Astrocyte (in vitro differentiated cells and primary cell): ENCODE results near the gene KCNK13. TPM values are rescaled to one million over a fixed set of nuclear protein-coding genes. Genes with fewer than 3 reads are reported as not detected.

ENCODE experiments used
- DNase-seq: peaks from one replicate; pipeline ENCODE4 v3.0.0-alpha.2; 2010; ENCODE audit warnings: low read depth
- FAIRE-seq: peaks from 2 replicates; lab custom pipeline; 2011; peaks lifted over from hg19 to GRCh38; lab: Jason Lieb, UNC
- H2AFZ ChIP-seq: 2 replicates; pipeline ENCODE4 v1.6.0; 2012; ENCODE audit warnings: low read depth, low read length, inconsistent platforms
- H3K27ac ChIP-seq: 2 replicates; pipeline ENCODE4 v1.5.1; 2011; ENCODE audit warnings: low read depth, low read length, inconsistent platforms
- H3K27me3 ChIP-seq: 2 replicates; pipeline ENCODE4 v1.6.0; 2011; ENCODE audit warnings: low read length, inconsistent platforms; ENCODE audit not compliant: insufficient read depth
- H3K36me3 ChIP-seq: 2 replicates; pipeline ENCODE4 v1.5.1; 2011; ENCODE audit warnings: low read length, inconsistent platforms; ENCODE audit not compliant: insufficient read depth
- H3K4me1 ChIP-seq: 2 replicates; pipeline ENCODE4 v1.5.1; 2011; ENCODE audit warnings: low read length, inconsistent platforms; ENCODE audit not compliant: insufficient read depth
- H3K4me2 ChIP-seq: 2 replicates; pipeline ENCODE4 v1.6.0; 2012; ENCODE audit warnings: low read length, inconsistent platforms
- H3K4me3 ChIP-seq: 2 replicates; pipeline ENCODE4 v1.5.1; 2011; ENCODE audit warnings: low read depth, mild to moderate bottlenecking, low read length, inconsistent platforms; ENCODE audit not compliant: insufficient read depth
- H3K79me2 ChIP-seq: 2 replicates; pipeline ENCODE4 v1.6.0; 2012; ENCODE audit warnings: mild to moderate bottlenecking, low read length, inconsistent platforms; ENCODE audit not compliant: insufficient read depth
- H3K9ac ChIP-seq: 2 replicates; pipeline ENCODE4 v1.6.0; 2012; ENCODE audit warnings: mild to moderate bottlenecking, low read length, inconsistent platforms
- H3K9me3 ChIP-seq: 2 replicates; pipeline ENCODE4 v1.5.1; 2012; ENCODE audit warnings: low read depth, mild to moderate bottlenecking, low read length, inconsistent platforms; ENCODE audit not compliant: insufficient read depth
- H4K20me1 ChIP-seq: 2 replicates; pipeline ENCODE4 v1.6.0; 2012; ENCODE audit warnings: low read length, inconsistent platforms; ENCODE audit not compliant: insufficient read depth
- H3K27ac Mint-ChIP-seq: one replicate; pipeline ENCODE4 v1.8.0; 2021; ENCODE audit warnings: mild to moderate bottlenecking, mixed read lengths; ENCODE audit not compliant: unreplicated experiment
- H3K27me3 Mint-ChIP-seq: one replicate; pipeline ENCODE4 v1.8.0; 2021; ENCODE audit warnings: low read depth, mixed read lengths; ENCODE audit not compliant: unreplicated experiment
- H3K36me3 Mint-ChIP-seq: one replicate; pipeline ENCODE4 v1.8.0; 2021; ENCODE audit warnings: low read depth, mixed read lengths; ENCODE audit not compliant: unreplicated experiment
- H3K4me1 Mint-ChIP-seq: one replicate; pipeline ENCODE4 v1.8.0; 2021; ENCODE audit warnings: low read depth, mixed read lengths; ENCODE audit not compliant: unreplicated experiment
- H3K4me3 Mint-ChIP-seq: one replicate; pipeline ENCODE4 v1.8.0; 2021; ENCODE audit warnings: mild to moderate bottlenecking, moderate library complexity, mixed read lengths; ENCODE audit not compliant: unreplicated experiment
- H3K9me3 Mint-ChIP-seq: one replicate; pipeline ENCODE4 v1.8.0; 2021; ENCODE audit warnings: mild to moderate bottlenecking, mixed read lengths; ENCODE audit not compliant: unreplicated experiment
- CTCF ChIP-seq: IDR thresholded peaks from 2 replicates; pipeline ENCODE4 v1.5.1; 2011; ENCODE audit warnings: low read depth, mild to moderate bottlenecking, inconsistent platforms, low read length, moderate library complexity; ENCODE audit not compliant: insufficient read depth
- EZH2 ChIP-seq: IDR thresholded peaks from 2 replicates; pipeline ENCODE4 v1.6.1; 2012; ENCODE audit warnings: mild to moderate bottlenecking, low read length, inconsistent platforms; ENCODE audit not compliant: insufficient read depth
- total RNA-seq: library from RNA; stranded (reverse); gene quantifications from 2 replicates; pipeline ENCODE4 v1.2.1, GENCODE V29; 2021

Gene KCNK13
- total RNA-seq, 1 donor from 2014 or later = 0.09 TPM

GRCh38 chr14:90039253-90040010 lies 22.4 kb upstream of the KCNK13 start:
- no peaks in the 10 kb centered on the region for H3K27me3 Mint-ChIP-seq
- no peak overlapping the region for H3K9ac ChIP-seq
- DNase-seq (peak; percentile 73), FAIRE-seq (no peak)
- H3K36me3 Mint-ChIP-seq = peaks cover 8% of the 10 kb centered on the region
- no peaks in the 10 kb centered on the region for H4K20me1 ChIP-seq
- H3K4me1 ChIP-seq = peaks cover 6% of the 10 kb centered on the region
- peak overlapping the region; percentile 88 for H3K27ac Mint-ChIP-seq
- H3K9me3 Mint-ChIP-seq = no peaks in the 10 kb centered on the region
- peak overlapping the region; percentile 14 for H3K27ac ChIP-seq
- H3K9me3 ChIP-seq = no peaks in the 10 kb centered on the region
- no peak overlapping the region for H2AFZ ChIP-seq
- TF ChIP-seq EZH2 = no peak
- TF ChIP-seq CTCF = no peak
- peaks cover 10% of the 10 kb centered on the region for H3K36me3 ChIP-seq
- peak overlapping the region; percentile 10 for H3K4me2 ChIP-seq
- H3K79me2 ChIP-seq = no peaks in the 10 kb centered on the region
- no peak overlapping the region for H3K4me3 Mint-ChIP-seq
- H3K27me3 ChIP-seq = no peaks in the 10 kb centered on the region
- peaks cover 4% of the 10 kb centered on the region for H3K4me1 Mint-ChIP-seq
- H3K4me3 ChIP-seq = no peak overlapping the region

- Histone ChIP-seq H4K20me1 (no peaks in the 10 kb centered on the region), H3K9ac (no peak overlapping the region), H3K9me3 (no peaks in the 10 kb centered on the region), H3K79me2 (no peaks in the 10 kb centered on the region), H3K4me1 (peaks cover 6% of the 10 kb centered on the region), H3K27me3 (no peaks in the 10 kb centered on the region), H2AFZ (no peak overlapping the region), H3K27ac (no peak overlapping the region), H3K36me3 (peaks cover 7% of the 10 kb centered on the region), H3K4me2 (no peak overlapping the region), H3K4me3 (no peak overlapping the region)
- no peak for DNase-seq
- Mint-ChIP-seq H3K27me3 (no peaks in the 10 kb centered on the region), H3K4me3 (no peak overlapping the region), H3K4me1 (peaks cover 4% of the 10 kb centered on the region), H3K9me3 (no peaks in the 10 kb centered on the region), H3K36me3 (peaks cover 8% of the 10 kb centered on the region), H3K27ac (no peak overlapping the region)
- FAIRE-seq = no peak
- TF ChIP-seq EZH2 (no peak), CTCF (no peak)
Measured at GRCh38 chr14:90040411-90040810, 21.4 kb upstream of the KCNK13 start.
